Colon (tissue), 2 donors: ENCODE measurements around the gene OR8D4.
"Not testable (repeated sequence)": the region's sequence is repeated elsewhere in the genome, so short reads cannot be mapped to it uniquely, and the experiment has no call there.

Source experiments
- FAIRE-seq: peaks from 2 replicates; lab custom pipeline; 2012; peaks lifted over from hg19 to GRCh38; lab: Jason Lieb, UNC
- donor health status: control.
- donor health status: control.

The OR8D4 gene

DNA sequence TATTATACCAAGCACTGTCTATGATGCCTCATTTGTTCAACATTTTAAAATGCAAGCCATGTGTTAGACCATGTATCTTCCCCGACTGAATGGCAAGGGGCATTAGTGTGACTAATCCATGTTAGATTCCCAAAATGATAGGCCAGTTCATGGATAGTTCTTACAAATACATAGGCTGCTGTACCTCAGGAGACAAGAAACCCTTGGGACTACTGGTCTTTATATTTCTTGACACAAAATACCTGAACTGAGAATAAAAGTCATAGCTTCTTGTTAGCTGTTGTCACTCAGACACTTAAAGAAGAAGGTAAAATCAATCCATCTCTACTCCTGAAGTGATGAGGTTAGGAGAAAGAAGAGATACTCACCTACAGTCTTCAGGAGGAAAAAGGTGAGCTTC, at the start of gene OR8D4:
Gene OR8D4, plus strand, starts transcription at position 301 of the 400 bp plus-strand sequence. CDS start 4,265 bp downstream, outside the sequence.
- FAIRE-seq, result no peak

- FAIRE-seq, result no peak
Observed at GRCh38 chr11:123852321-123852720, 49.6 kb upstream of the OR8D4 start.

DNA sequence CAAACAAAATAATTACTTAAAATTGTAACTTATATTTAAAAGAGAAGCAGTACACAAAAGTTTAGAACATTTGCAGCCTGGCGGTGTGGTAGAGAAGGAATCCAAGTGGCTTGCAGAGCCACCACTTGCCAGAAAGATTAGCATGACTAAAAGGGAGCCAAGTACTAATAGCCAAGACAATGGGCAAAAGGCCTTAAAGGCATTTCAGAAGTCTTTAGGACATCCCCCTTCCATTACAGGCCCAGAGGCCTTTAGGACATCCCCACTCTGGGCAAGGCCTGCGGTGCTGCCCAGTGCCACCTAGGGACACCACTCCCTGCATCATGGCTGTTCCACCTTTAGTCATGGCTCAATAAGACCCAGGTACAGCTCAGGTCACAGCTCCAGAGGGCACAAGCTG, 48.9 kb upstream of the OR8D4 start:
- FAIRE-seq, result no peak

- FAIRE-seq, result no peak
Observed at GRCh38 chr11:123856444-123856843, 45.5 kb upstream of the OR8D4 start.

DNA sequence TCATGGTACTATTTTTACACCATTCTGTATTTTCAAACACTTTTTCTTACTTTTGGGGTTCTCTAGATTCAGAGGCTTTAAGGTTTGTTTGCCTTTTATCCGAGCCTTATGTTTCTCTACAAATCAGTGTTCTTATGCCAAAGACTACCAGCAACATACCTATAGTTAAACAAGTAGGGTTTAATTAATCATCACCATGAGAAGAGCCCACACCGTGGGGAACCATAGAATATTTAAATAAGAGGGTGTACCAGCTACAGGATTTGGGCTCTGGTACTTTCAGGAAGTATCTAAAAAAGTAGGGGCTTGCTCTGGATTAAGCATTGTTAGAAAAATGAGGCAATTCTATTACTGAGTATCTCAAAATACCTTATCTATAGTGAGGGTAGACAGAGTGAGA, 42.2 kb upstream of the OR8D4 start:
- no peak for FAIRE-seq

GRCh38 chr11:123865293-123865692, 36.7 kb upstream of the OR8D4 start:
- FAIRE-seq, result not testable (repeated sequence)

DNA sequence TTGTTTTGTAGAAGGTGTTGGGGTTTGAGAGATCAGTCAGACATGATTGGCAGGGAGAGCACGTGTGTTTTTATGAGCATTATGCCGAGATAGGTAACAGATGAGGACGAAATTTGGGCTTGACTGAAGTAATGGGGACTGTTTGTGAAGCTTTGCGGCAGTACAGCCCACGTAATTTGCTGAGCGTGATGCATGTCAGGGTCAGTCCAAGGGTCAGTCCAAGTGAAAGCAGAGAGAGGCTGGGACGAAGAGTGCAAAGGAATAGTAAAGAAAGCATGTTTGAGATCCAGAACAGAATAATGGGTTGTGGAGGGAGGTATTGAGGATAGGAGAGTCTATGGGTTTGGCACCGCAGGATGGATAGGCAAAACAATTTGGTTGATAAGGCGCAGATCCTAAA, 34.2 kb upstream of the OR8D4 start:
- not testable (repeated sequence) for FAIRE-seq

DNA sequence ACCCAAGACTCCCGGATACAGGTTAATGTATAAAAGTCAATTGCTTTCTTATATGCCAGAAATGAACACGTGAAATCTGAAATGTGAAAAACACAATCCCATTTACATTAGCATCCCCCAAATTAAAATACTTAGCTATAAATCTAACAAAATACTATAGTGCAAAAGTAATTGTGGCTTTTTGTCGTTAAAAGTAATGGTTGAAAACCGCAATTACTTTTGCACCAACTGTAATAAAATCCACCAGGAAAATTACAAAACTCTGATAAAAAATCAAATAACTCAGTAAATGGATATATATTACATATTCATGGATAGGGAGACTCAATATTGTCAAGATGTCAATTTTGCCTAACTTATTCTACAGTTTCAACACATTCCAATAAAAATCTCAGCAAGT, 21.1 kb upstream of the OR8D4 start:
- FAIRE-seq, result no peak

GRCh38 chr11:123885570-123885969, 16.4 kb upstream of the OR8D4 start, which contains the start of gene TMEM225:
Gene TMEM225, minus strand, starts transcription at chr11:123885670. Its CDS starts 245 bp downstream, at chr11:123885425.
- FAIRE-seq, result no peak

GRCh38 chr11:123892031-123892430, 9.9 kb upstream of the OR8D4 start:
- FAIRE-seq, result no peak

DNA sequence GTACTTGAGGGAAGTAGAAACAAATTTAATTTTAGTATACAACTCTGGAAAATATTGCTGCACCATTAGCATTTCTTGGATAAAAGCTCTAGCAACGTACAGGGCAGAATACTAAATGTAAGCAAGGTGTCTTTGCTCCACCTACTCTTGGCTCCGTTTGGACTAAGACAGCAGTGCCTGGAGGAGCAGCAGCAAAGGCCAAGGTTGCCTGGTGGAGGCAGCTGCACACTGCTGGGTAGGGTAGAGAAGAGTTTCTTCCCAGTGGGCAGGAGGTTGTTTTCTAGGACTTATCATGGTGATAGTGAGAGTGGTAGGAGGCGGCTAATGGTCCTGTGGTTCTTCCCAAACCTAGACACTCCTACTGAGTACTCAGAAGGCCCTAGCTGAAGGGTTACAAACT, 2.2 kb upstream of the OR8D4 start:
- FAIRE-seq, result no peak

- FAIRE-seq, result no peak
Observed at GRCh38 chr11:123903932-123904331, 2.0 kb downstream of the OR8D4 start.

DNA sequence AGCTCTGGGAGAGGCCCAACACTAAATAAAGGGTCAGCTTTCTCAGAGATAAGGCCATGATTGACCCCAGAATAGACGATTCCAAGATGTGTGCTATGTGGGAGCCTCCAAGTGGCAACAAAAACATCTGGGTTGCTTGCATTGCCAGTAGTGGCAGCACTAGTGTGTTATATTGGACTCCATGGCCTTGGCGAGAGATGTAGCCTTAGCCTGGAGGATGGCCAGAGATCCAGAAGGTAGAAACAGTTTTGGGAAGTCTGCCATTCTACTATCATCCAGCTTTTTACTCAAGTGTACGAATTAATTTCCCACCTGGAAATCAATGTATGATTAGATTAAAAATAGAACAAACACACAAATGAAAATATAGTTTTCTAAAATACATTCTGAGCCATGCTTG, 3.0 kb downstream of the OR8D4 start:
- no peak for FAIRE-seq

DNA sequence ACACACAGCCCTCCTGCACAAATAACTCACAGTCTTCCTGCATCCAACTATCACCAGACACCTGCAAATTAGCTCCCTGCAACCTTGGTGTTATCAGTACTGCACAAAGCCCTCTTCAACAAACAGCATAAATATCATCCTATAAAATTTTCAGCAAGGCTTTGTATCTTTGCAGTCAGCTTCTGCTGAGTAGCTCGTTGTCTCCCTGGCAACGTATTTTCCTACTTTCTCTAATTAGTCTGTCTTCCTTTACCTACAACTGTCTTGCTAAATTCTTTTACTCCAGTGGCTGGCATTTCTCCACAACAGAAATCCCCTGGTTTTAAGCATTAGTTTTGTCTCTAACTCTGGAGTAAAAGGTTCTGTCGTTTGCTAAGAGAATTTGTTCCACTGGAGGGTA, 3.9 kb downstream of the OR8D4 start:
- no peak for FAIRE-seq

- FAIRE-seq, result no peak
Observed at GRCh38 chr11:123920943-123921342, 19.0 kb downstream of the OR8D4 start.

- FAIRE-seq, result no peak
Observed at GRCh38 chr11:123924027-123924426, 22.1 kb downstream of the OR8D4 start.

GRCh38 chr11:123939317-123939716, 37.4 kb downstream of the OR8D4 start, which contains the start of gene OR4D5:
Gene OR4D5, plus strand, starts transcription at chr11:123939617. Its CDS starts 0 bp downstream, at chr11:123939617.
- no peak for FAIRE-seq

DNA sequence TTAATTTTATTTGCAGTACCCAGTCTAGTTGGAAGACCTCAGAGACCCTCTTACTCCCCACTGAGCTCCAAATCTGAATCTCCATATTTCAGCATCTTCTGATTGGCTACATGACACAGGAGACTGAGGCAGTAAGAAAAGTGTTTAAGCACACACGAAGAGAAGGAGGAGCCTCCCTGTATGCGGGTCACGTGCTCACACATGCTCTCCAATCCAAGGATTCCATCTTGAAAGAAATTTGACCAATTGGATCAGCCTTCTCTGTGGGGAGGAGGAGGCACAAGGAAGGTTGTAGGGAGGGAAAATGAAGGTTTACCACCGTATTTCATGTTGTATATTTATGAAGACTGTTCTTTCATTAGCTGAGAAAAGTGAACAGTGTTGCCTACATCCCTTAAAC, 40.4 kb downstream of the OR8D4 start:
- no peak for FAIRE-seq

DNA sequence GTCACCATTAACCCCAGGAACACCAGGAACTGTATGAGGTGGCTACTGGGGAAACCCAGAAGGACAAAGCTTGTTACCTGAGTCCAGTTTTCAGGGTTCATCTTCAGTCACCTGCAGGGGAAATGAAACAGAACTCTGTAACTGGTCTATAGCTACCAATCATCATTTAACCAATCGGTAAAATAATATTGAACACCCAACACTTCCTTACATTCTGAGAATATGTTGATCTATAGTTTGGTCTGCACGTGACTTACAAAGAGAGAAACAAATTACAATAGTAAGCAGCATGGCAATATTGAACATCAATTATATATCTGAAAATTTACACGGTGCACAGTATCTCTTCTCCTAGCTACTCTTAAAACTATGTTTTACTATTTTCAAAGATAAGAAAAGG, 41.8 kb downstream of the OR8D4 start, which contains the start of gene OR6T1:
Gene OR6T1, minus strand, starts transcription at position 101 of the 400 bp plus-strand sequence. Its CDS starts 0 bp downstream, at position 101.
- FAIRE-seq, result no peak

DNA sequence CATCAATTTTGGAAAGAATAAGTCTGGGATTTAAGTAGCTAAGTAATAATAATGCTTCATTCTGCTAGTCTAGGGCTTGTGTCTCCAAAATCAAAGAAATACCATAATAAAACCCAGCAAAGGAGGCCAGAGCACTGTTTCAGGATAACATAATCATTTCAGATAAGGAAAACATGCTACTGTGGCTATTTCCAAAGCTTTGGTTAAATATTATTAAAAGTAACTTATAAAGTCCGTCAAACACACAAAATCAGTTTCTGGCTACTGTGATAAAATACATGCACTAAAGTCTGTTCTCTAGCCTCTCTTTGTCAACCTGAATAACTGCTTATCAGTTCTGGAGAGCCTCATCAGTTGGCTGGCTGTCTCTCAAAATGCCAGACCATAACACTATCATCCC, 43.2 kb downstream of the OR8D4 start:
- no peak for FAIRE-seq

DNA sequence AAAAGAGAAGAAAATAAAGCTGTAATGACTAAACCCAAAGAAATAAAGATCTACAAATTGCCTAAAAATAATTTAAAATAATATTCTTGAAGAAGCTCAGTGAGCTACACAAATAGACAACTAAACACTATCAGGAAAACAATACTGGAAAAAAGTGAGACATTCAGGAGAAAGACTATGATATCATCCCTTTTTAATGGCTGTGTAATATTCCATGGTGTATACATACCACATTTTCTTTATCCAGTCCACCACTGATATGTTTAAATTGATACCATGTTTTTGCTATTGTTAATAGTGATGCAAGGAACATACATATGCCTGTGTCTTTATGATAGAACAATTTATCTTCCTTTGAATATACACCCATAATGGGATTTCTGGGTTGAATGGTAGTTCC, 54.8 kb downstream of the OR8D4 start:
- FAIRE-seq, result no peak
